Activated CD4-positive, CD25-positive, alpha-beta regulatory T cell treated with anti-CD3 and anti-CD28 coated beads, Interleukin-2, amount 50 U/mL, for 72 hours (primary cell): ENCODE data around the gene DDX5.
"Not testable (repeated sequence)": the region's sequence is repeated elsewhere in the genome, so short reads cannot be mapped to it uniquely, and the experiment has no call there.

Source experiments
- DNase-seq: peaks from one replicate; pipeline ENCODE4 v3.0.0; 2021

The DDX5 gene

DNA sequence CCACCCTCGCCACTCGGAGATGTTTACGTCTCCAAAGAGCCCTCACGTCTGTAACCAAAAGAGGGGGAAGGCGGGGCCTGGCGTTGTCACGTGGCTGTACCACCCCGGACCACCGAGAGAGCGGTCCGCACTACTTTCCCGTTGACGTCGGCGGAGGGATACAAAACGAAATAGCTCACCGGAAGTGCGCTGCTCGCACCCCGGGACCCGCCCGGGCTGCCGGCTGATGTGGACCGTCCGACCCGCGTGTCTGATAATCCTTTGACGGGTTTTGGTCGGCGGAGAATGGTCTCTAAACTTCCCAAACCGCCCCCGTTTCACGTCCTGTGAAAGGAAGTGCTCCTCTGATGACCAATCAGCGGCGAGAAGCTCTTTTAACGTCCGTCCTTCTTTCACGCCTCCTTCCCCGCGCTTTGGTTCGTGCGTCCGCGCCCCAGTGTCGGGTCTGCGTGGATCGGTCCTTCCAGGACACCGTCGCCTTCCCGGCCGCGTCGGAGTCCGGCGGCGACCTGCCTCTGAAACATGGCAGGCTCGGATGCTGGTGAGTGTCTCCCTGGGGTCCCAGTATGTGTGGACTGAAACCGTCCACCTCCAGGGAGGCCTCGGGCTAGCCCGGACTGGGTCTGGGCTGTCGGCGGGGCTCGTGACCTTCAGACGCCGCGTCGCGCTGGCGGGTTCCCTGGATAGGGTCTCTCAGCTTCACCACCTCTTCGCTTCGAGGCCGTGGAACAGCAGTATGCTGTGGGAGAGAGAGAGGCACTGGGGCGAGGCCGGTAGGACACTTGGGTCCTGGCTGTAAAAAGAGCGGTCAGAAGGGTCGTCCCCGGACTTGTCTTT lies 705 bp upstream of the DDX5 start, which contains the start of gene CEP95:
CEP95 (plus strand) TSS at position 402 of the 837 bp plus-strand sequence; CDS start at position 523, 121 bp downstream.
- peak; percentile 94 for DNase-seq

DNA sequence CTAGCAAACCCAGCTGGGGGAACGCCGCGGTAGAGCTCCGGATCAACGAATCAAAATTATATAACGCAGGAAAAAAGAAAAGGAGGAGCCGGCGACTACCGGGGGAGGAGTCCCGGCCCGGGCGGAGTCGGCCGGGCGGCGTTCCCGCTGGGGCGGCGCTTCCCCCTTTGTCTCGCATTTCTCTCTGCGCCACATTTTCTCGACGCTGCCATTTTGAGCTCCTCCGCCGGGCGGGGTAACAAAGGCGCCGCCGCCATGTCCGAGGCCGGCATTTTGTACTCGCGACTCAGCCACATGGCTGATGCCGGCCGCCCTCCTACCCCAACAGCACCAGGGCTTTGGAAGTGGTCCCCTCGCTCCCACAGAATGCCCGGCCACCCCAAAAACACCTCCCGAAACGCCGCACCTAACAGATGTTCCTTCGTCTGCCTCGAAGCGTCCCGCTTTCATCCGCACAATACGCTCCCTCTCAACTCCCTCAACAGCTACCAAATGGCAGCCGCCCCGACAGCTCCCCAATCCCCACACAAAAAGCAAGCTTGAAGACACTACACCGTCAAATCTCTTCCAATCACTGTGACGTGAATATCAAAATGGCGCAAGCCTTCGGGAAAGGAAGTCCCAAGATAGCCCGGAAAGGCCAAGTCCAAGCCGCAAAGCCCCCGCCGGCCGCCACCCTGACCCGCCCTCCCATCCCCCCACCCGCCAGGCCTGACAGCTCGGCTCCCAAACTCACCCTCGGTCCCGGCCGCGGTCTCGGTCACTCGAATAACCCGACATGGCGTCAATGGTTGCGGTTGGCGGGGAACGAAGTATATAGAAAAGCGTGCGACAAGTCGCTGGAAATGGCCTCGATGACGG lies 519 bp downstream of the DDX5 start:
- DNase-seq, result peak; percentile 86

DNA sequence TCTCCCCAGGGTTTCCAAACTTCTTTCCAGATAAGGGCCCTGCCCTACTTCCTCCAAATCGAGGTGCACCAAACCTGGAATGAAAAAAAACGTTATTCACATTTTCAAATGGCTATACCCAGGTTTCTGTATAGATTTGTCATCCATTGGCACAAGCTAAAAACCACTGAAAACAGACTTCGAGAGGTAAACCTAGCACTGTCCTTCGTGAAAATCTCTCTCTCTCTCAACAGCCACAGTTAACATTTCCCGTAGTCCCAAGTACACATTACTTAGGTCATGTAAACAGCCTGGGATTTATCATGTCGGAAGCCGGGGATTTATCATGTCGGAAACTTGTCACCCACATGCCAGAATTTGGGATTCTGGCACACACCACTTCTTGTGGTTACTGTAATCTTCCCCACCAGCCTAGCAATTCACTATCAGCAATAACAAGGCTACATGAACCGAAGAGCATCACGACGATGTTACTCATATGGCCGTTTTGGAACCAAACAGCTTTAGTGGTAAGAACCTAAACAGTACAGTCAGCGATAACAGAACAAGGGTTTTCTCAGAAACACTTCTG lies 1.2 kb downstream of the DDX5 start:
- no peak for DNase-seq

DNA sequence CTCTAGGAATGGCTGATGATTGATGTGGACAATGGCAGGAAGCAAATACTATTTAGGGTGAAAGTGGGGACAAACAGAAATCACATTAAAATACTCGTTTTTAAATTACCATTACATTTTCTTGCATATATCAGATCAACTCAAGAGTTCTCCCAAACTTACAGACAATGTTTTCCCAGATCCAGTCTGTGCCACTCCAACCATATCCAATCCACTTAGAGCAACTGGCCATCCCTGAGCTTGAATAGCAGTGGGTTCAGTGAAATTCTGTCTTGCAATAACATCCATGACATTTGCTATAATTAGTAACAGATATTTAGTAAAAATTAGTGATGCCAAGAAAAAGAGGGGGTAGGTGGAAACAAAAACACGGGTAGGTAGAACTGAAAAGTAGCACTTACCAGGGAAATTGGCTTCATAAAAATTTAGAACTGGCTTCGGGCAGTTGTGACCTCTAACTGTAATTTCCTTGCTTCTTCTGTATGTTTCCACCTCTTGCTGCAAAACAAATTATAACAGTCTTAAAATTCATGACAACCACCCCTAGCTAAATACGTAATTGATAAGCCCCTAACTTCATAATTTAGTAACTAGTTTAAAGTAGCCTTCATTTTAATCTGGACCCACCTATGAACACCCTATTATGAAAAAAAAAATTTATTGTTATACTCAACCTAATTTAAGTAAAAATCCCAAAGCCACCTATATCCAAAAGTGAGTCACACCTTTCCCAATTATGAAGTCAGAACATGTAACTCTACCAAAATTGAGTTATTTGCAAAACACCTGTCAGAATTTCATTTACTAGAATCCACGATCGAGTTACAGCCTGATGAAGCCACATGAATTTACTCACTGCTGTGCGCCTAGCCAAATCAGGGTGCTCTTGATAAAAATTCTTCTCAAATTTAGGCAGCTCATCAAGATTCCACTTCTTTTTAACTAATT lies 2.0 kb downstream of the DDX5 start:
- no peak for DNase-seq

GRCh38 chr17:64503341-64503740 lies 2.7 kb downstream of the DDX5 start:
- no peak for DNase-seq

- DNase-seq, result no peak
These were observed 3.3 kb downstream of the DDX5 start for GRCh38 chr17:64502809-64503208.

DNA sequence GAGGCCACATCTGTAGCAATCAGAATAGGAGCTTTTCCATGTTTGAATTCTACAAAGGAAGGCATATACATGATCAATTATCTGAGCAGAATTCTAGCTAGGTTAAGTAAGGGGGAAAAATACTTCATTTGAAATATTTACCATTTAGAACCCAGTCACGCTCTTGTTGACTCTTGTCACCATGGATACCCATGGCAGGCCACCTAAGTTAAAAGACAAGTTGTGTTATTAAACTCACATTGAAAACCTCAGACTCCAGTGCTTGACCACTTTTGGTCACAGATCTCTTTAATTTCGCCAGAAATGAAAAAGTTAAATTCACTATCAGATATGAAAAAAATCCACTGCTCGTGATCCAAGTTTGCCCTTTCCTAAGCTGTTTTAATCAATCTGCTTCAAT lies 4.1 kb downstream of the DDX5 start:
- no peak for DNase-seq

DNA sequence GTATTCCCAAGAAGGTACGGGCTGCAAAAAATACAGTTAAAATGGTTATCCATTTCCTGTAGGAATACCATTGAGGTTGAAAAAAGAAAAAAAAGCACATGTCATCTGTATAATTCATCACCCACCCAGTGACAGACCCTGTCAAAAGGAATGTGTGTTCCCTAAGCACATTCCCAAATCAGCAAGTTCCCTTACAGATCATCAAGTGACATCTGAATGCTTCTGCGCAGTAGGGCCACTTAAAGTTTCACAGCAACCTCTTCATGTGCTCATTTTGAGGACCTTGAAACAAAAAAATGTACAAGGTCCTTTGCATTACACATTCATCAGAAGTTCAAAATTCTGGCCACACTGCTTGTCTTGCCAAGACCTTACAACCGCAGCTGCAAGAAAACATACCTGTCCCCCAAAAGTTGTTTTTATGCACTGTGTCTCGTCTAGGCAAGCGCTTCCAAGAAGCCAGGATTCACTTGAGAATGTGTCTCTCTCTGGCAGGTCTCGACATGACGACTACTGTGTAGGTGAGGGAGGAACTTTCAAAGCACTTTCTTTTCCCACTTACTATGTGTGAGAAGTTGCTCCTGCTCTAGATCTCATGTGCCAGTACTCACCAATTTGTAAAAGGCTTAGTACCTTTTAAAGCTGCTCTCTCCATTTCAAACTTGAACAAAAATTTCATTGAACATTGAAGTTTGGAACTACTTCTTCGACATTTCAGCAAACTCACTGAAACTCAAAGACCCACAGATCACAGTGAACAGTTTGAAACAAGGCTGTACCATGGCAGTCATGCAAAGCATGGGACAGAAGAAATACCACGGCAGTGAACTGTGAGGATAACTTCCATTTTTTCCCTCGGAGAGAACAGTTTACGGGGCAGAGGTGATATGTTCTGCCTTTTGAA lies 5.0 kb downstream of the DDX5 start:
- no peak for DNase-seq

- DNase-seq, result no peak
These were observed 5.6 kb downstream of the DDX5 start for GRCh38 chr17:64500487-64500859.

DNA sequence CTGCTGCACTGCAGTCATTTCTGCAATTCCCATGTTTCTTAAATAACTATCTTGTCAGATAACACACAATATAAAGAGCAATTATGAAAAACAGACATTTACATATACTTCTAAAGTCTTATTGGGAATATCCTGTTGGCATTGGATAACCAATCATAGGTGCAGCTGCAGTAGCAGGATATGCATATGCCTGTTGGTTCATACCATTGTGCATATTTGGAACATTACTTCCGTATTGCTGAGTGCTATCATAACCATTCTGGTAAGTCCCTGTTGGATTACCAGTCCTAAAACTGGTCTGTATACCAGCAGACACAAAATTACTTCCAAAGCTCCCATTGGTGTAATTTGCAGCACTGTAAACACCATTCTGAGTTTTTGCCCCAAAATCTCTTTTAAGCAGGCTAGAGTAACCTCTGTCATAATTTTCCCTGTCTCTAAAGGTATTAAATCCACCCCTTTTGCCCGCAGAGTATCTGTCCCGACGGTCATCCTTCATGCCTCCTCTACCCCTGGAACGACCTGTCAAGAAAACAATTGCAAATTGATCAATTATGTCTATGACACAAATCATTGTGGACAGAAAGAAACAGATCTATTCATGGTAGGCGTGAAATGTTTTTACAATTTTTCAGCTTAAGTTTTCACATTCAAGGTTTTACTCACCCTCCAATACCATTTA lies 6.1 kb downstream of the DDX5 start:
- DNase-seq, result no peak

- no peak for DNase-seq
These were observed 7.5 kb downstream of the DDX5 start for GRCh38 chr17:64498308-64499203.

GRCh38 chr17:64497565-64498035 lies 8.5 kb downstream of the DDX5 start:
- DNase-seq, result no peak

- DNase-seq, result peak; percentile 96
These were observed 9.1 kb downstream of the DDX5 start, which contains the start of gene POLG2 for GRCh38 chr17:64496786-64497564. POLG2 (minus strand) TSS chr17:64497054; CDS start chr17:64496968, 86 bp downstream.

GRCh38 chr17:64496348-64496785 lies 9.7 kb downstream of the DDX5 start:
- DNase-seq, result no peak

GRCh38 chr17:64495300-64495699 lies 10.8 kb downstream of the DDX5 start:
- DNase-seq, result not testable (repeated sequence)

- DNase-seq, result no peak
These were observed 12.0 kb downstream of the DDX5 start for GRCh38 chr17:64494121-64494520.

- DNase-seq, result no peak
These were observed 13.5 kb downstream of the DDX5 start for GRCh38 chr17:64492481-64493109.

- DNase-seq, result no peak
These were observed 14.1 kb downstream of the DDX5 start for GRCh38 chr17:64491994-64492393.
